K562 (cell line): ENCODE results near the gene CCSAP. TPM values are rescaled to one million over a fixed set of nuclear protein-coding genes. Genes with fewer than 3 reads are reported as not detected.

Experiments
- ATAC-seq: fragments of 200-7000 bp; cut with Tn5 transposase; 3 replicates; pipeline ENCODE4 v1.9.1; 2020; ENCODE audit warnings: moderate library complexity
- BruUV-seq: library from RNA; stranded (reverse); fragments of 400-500 nt; replicated peaks from 2 replicates; lab custom pipeline; 2021; lab: Mats Ljungman, UMichigan
- CTCF ChIA-PET: fragments of 300-600 bp; formaldehyde crosslinking; extraction: SDS; loops from one replicate; lab custom pipeline; 2021; ENCODE audit warnings: low intra/inter-chr PET ratio; lab: Yijun Ruan, JAX
- POLR2A ChIA-PET: fragments of 300-600, 350-650 bp; sonication (Branson Sonifier 250); formaldehyde crosslinking; extraction: SDS; loops from one replicate; lab custom pipeline; 2021; ENCODE audit warnings: antibody characterized with exemption, inconsistent platforms; lab: Yijun Ruan, JAX
- DNase-seq, 4 experiments: peaks; one replicate each; pipeline versions ENCODE4 v3.0.0 to v3.0.0-alpha.2; 2011 to 2018; ENCODE audit warnings: low spot score in 3 of 4, mixed read lengths in 3 of 4; ENCODE audit errors: extremely low read depth in 1 of 4
- FAIRE-seq: peaks from 2 replicates; lab custom pipeline; 2011; peaks lifted over from hg19 to GRCh38; lab: Jason Lieb, UNC
- H2AFZ ChIP-seq: 2 replicates; pipeline ENCODE4 v1.6.0; 2011; ENCODE audit warnings: low read depth, low read length, control low read depth, inconsistent platforms
- H3K27ac ChIP-seq: fragments of 200-600 bp; 3 replicates; pipeline ENCODE4 v1.8.0; 2011; ENCODE audit warnings: low read depth, mild to moderate bottlenecking, control low read depth, inconsistent platforms, low read length, moderate library complexity, mixed read lengths; ENCODE audit errors: extremely low read depth
- H3K27me3 ChIP-seq, 2 experiments: fragments of 300-600 bp in 1 of 2; 2 replicates in 1 of 2; 3 replicates in 1 of 2; pipeline versions ENCODE4 v1.6.0 to v1.8.0; 2011; ENCODE audit warnings: inconsistent platforms in 2 of 2, low read length in 2 of 2, mild to moderate bottlenecking in 1 of 2, mixed read lengths in 1 of 2, moderate library complexity in 1 of 2; ENCODE audit not compliant: control insufficient read depth in 2 of 2, insufficient read depth in 2 of 2
- H3K36me3 ChIP-seq: fragments of 300-600 bp; 3 replicates; pipeline ENCODE4 v1.8.0; 2011; ENCODE audit warnings: mild to moderate bottlenecking, low read length, inconsistent platforms; ENCODE audit not compliant: control insufficient read depth, insufficient read depth
- H3K4me1 ChIP-seq, 2 experiments: fragments of 200-600 bp in 1 of 2; replicated peaks in 1 of 2; 2 replicates in 1 of 2; 3 replicates in 1 of 2; pipeline versions ENCODE4 v1.5.1 to v1.8.0; 2011; ENCODE audit warnings: inconsistent platforms in 2 of 2, low read length in 2 of 2, mild to moderate bottlenecking in 1 of 2, mixed read lengths in 1 of 2, moderate library complexity in 1 of 2; ENCODE audit not compliant: control insufficient read depth in 2 of 2, insufficient read depth in 2 of 2
- H3K4me2 ChIP-seq: 2 replicates; pipeline ENCODE4 v1.6.1; 2011; ENCODE audit warnings: low read length, control low read depth, inconsistent platforms, mixed read lengths; ENCODE audit not compliant: insufficient read depth
- H3K4me3 ChIP-seq: fragments of 200-600 bp; sonication (generic), shearing (Covaris generic); 2 replicates; pipeline ENCODE4 v1.5.1; 2016; ENCODE audit warnings: control low read depth, inconsistent platforms
- H3K79me2 ChIP-seq: fragments of 200-600 bp; 3 replicates; pipeline ENCODE4 v1.8.0; 2011; ENCODE audit warnings: low read length, inconsistent platforms; ENCODE audit not compliant: control insufficient read depth, insufficient read depth
- H3K9ac ChIP-seq, 2 experiments: 2 replicates each; pipeline versions ENCODE4 v1.6.0 to v1.6.1; 2011; ENCODE audit warnings: low read depth in 2 of 2, low read length in 2 of 2, control low read depth in 1 of 2, inconsistent platforms in 1 of 2, mild to moderate bottlenecking in 1 of 2, mixed read lengths in 1 of 2; ENCODE audit not compliant: insufficient read depth in 1 of 2
- H3K9me1 ChIP-seq: one replicate; pipeline ENCODE4 v1.6.0; 2011; ENCODE audit warnings: inconsistent platforms, mild to moderate bottlenecking, low read length, moderate library complexity; ENCODE audit not compliant: control insufficient read depth, insufficient read depth
- H3K9me3 ChIP-seq: replicated peaks from 2 replicates; pipeline ENCODE4 v1.5.1; 2011; ENCODE audit warnings: low read depth, low read length, inconsistent platforms; ENCODE audit not compliant: control insufficient read depth, insufficient read depth
- H4K20me1 ChIP-seq: replicated peaks from 2 replicates; pipeline ENCODE4 v1.6.1; 2011; ENCODE audit warnings: low read length, inconsistent platforms, mixed read lengths; ENCODE audit not compliant: control insufficient read depth, insufficient read depth
- ARID1B ChIP-seq: fragments of 450-650 bp; IDR thresholded peaks from 2 replicates; pipeline ENCODE4 v1.6.1; 2016; ENCODE audit warnings: antibody characterized with exemption, mild to moderate bottlenecking, inconsistent platforms
- BACH1 ChIP-seq: fragments of 200-800 bp; sonication (Bioruptor generic); IDR thresholded peaks from 2 replicates; pipeline ENCODE4 v1.6.1; 2016; ENCODE audit warnings: missing genetic modification characterization, missing compliant biosample characterization
- COPS2 ChIP-seq: fragments of 450-650 bp; conservative IDR thresholded peaks from 2 replicates; pipeline ENCODE4 v1.6.1; 2016; ENCODE audit warnings: mild to moderate bottlenecking, moderate library complexity
- CTCF ChIP-seq, 3 experiments: IDR thresholded peaks in 2 of 3; conservative IDR thresholded peaks in 1 of 3; 2 replicates each; pipeline ENCODE4 v1.5.1; 2011 to 2012; ENCODE audit warnings: low read length in 3 of 3, mild to moderate bottlenecking in 3 of 3, control low read depth in 2 of 3, improper control_type of control experiment in 1 of 3, inconsistent platforms in 1 of 3, low read depth in 1 of 3, mixed read lengths in 1 of 3, moderate library complexity in 1 of 3; ENCODE audit not compliant: insufficient read depth in 2 of 3
- FIP1L1 ChIP-seq: fragments of 200-400 bp; formaldehyde crosslinking; IDR thresholded peaks from 2 replicates; pipeline ENCODE4 v1.6.1; 2018; ENCODE audit warnings: mild to moderate bottlenecking, low read depth, low read length; ENCODE audit not compliant: poor library complexity, severe bottlenecking
- NFE2L1 ChIP-seq: fragments of 450-650 bp; IDR thresholded peaks from 2 replicates; pipeline ENCODE4 v1.6.1; 2016; ENCODE audit warnings: missing genetic modification characterization, low read depth, mild to moderate bottlenecking, missing compliant biosample characterization, moderate library complexity, borderline replicate concordance
- POU5F1 ChIP-seq: fragments of 150-350 bp; IDR thresholded peaks from 2 replicates; pipeline ENCODE4 v1.6.1; 2014; ENCODE audit warnings: borderline replicate concordance, low read length, low read depth, mild to moderate bottlenecking; ENCODE audit not compliant: partially characterized antibody
- SIRT6 ChIP-seq: IDR thresholded peaks from one replicate; pipeline ENCODE4 v1.6.1; 2012; ENCODE audit warnings: low read depth, mild to moderate bottlenecking, control low read depth, inconsistent platforms, low read length, moderate library complexity
- SP1 ChIP-seq: sonication (generic); formaldehyde crosslinking; IDR thresholded peaks from 2 replicates; pipeline ENCODE4 v1.8.1; 2022; ENCODE audit warnings: mild to moderate bottlenecking, missing genetic modification reagents
- STAT6 ChIP-seq: sonication (generic); formaldehyde crosslinking; IDR thresholded peaks from 2 replicates; pipeline ENCODE4 v1.8.1; 2023; ENCODE audit warnings: mild to moderate bottlenecking, missing genetic modification reagents
- U2AF1 ChIP-seq: fragments of 200-400 bp; formaldehyde crosslinking; optimal IDR thresholded peaks from 2 replicates; pipeline ENCODE3; 2017; ENCODE audit warnings: mild to moderate bottlenecking, low read depth, low read length, moderate library complexity
- ZNF274 ChIP-seq: IDR thresholded peaks from 2 replicates; pipeline ENCODE4 v1.6.1; 2011; ENCODE audit warnings: low read depth, mild to moderate bottlenecking, low read length, moderate library complexity, borderline replicate concordance
- ZNF398 ChIP-seq: fragments of 250-450 bp; sonication (Bioruptor Pico); IDR thresholded peaks from 2 replicates; pipeline ENCODE4 v1.8.0; 2021; ENCODE audit warnings: moderate library complexity, mild to moderate bottlenecking, inconsistent platforms
- ZNF408 ChIP-seq: fragments of 250-450 bp; sonication (Bioruptor Pico); IDR thresholded peaks from 2 replicates; pipeline ENCODE4 v1.4.0; 2020; ENCODE audit warnings: low read depth, mild to moderate bottlenecking, moderate library complexity
- ZZZ3 ChIP-seq: fragments of 450-650 bp; IDR thresholded peaks from 2 replicates; pipeline ENCODE4 v1.6.1; 2016; ENCODE audit warnings: antibody characterized with exemption, mild to moderate bottlenecking, moderate library complexity
- WGBS: fragments of 100-300 bp; shearing (Covaris generic); methylation state at CpG from one replicate; pipeline ENCODE4 v1.1.6; 2016; ENCODE audit warnings: low coverage, mixed read lengths; ENCODE audit not compliant: insufficient coverage; ENCODE audit errors: missing lambda C conversion rate; 5-methylcytosine and 5-hydroxymethylcytosine counted together
- in situ Hi-C: fragments of 300-500 bp; cut with MboI; formaldehyde crosslinking; loops from 4 replicates; pipeline ENCODE4 v1.15.0; 2018; ENCODE audit warnings: inconsistent platforms, mixed read lengths
- intact Hi-C: fragments of 100-400 bp; cut with micrococcal nuclease; formaldehyde crosslinking; loops from 2 replicates; pipeline ENCODE4 v1.14.2; 2022
- polyA plus RNA-seq, 8 experiments: library from polyadenylated mRNA; depleted of rRNA in 4 of 8; stranded (reverse) in 5 of 8; unstranded in 3 of 8; fragments of >200 nt; fragmentation: Nextera tagmentation in 2 of 8; fragmentation: Illumina TruSeq in 1 of 8; extraction: Ambion mirVana in 2 of 8; extraction: Trizol in 1 of 8; gene quantifications; 2 replicates each; pipeline versions ENCODE4 v1.2.1 to v1.2.3, GENCODE V29; 2011 to 2014; ENCODE audit warnings: inconsistent platforms in 1 of 8, missing spikeins in 1 of 8
- total RNA-seq, 7 experiments: library from RNA; depleted of rRNA in 6 of 7; stranded (reverse); fragments of >200 nt in 6 of 7; fragmentation: Illumina TruSeq in 2 of 7; extraction: Trizol in 2 of 7; gene quantifications; 2 replicates each; pipeline versions ENCODE4 v1.2.1 to v1.2.3, GENCODE V29; 2011 to 2021; ENCODE audit warnings: low replicate concordance in 1 of 7

CCSAP gene
- total and polyA plus RNA-seq, 9 of the 15 experiments (the other 6 are each of a cell fraction or from before 2014, with no cell fraction given), result 3.6 to 15.9 (median 9.5) TPM

- TF ChIP-seq CTCF (IDR thresholded peaks at IDR 0.05 in 2 of 3, conservative IDR thresholded peaks at IDR 0.05 in 1 of 3; ENCODE audit: insufficient read depth in 2 of 3, low read depth in 1 of 3, low read length in 3 of 3) (no peak), STAT6 (no peak)
- TF ChIP-seq, all 486 proteins: peak for 0
Measured at GRCh38 chr1:229285440-229285839, 57.4 kb downstream of the CCSAP start (continued).

GRCh38 chr1:229284887-229285286 is 58.0 kb downstream of the CCSAP start:
- 96% methylated on average over 3 of the region's 3 CpGs for WGBS
- Histone ChIP-seq H3K27me3 (no peaks in the 10 kb centered on the region), H3K4me1 (peaks cover 0 to 15% of the 10 kb centered on the region in 2 experiments; a peak in 3 of 5 replicates), H3K4me3 (no peak overlapping the region), H4K20me1 (peaks cover 6% of the 10 kb centered on the region; the same call in 1 of the 2 replicates), H3K9ac (no peak overlapping the region), H2AFZ (no peak overlapping the region), H3K9me3 (no peaks in the 10 kb centered on the region), H3K4me2 (no peak overlapping the region), H3K36me3 (peaks cover 15% of the 10 kb centered on the region), H3K79me2 (peaks cover 61% of the 10 kb centered on the region), H3K27ac (no peak overlapping the region), H3K9me1 (no peaks in the 10 kb centered on the region)
- ChIA-PET CTCF (no interaction called here), POLR2A (interaction anchor here (0.7 to 1.2 kb wide), 2 partner anchors 9 to 826 kb away, joined by 3 to 6 read pairs; no protein-coding TSS in a partner anchor)
- intact Hi-C loops, result no loop called here
- no TSS peak for BruUV-seq
- in situ Hi-C loops, result no loop called here
- FAIRE-seq (no peak), DNase-seq (no peak), ATAC-seq (no peak)
- TF ChIP-seq POU5F1, result no peak
- no peak for TF ChIP-seq ZNF408 (CRISPR knock-in tag)
- TF ChIP-seq NFE2L1, result no peak
- no peak for TF ChIP-seq FIP1L1
- TF ChIP-seq SP1, result no peak
- TF ChIP-seq ZNF274, result no peak
- no peak for TF ChIP-seq COPS2
- no peak for TF ChIP-seq ZNF398 (CRISPR knock-in tag)
- no peak for TF ChIP-seq ZZZ3
- no peak for TF ChIP-seq U2AF1
- TF ChIP-seq BACH1 (tag), result no peak
- TF ChIP-seq SIRT6, result no peak
- no peak for TF ChIP-seq ARID1B
